Lower lobe of right lung (tissue), 2 donors: Measurements from ENCODE around the gene INHA. TPM values are rescaled to one million over a fixed set of nuclear protein-coding genes. Genes with fewer than 3 reads are reported as not detected.

Experiments used
- ATAC-seq, 2 donors: fragments of 200-7000 bp; cut with Tn5 transposase; one replicate each; pipeline ENCODE4 v1.9.1; 2020 to 2022; ENCODE audit warnings: mild to moderate bottlenecking in 2 of 2, moderate library complexity in 2 of 2
- DNase-seq: peaks from one replicate; pipeline ENCODE4 v3.0.0-alpha.2; 2020
- H3K27ac ChIP-seq: fragments of 200-600 bp; one replicate; pipeline ENCODE4 v1.8.0; 2022
- H3K27me3 ChIP-seq: fragments of 200-600 bp; one replicate; pipeline ENCODE4 v1.8.0; 2022; ENCODE audit warnings: low read depth
- H3K36me3 ChIP-seq: fragments of 200-600 bp; one replicate; pipeline ENCODE4 v1.8.0; 2022; ENCODE audit warnings: mild to moderate bottlenecking
- H3K4me1 ChIP-seq: fragments of 200-600 bp; one replicate; pipeline ENCODE4 v1.8.0; 2022
- H3K4me3 ChIP-seq: fragments of 200-600 bp; one replicate; pipeline ENCODE4 v1.8.0; 2022; ENCODE audit warnings: mild to moderate bottlenecking
- H3K9me3 ChIP-seq: fragments of 200-600 bp; one replicate; pipeline ENCODE4 v1.8.0; 2022
- CTCF ChIP-seq: fragments of 200-600 bp; IDR thresholded peaks from one replicate; pipeline ENCODE4 v1.8.0; 2022; ENCODE audit warnings: antibody characterized with exemption, mild to moderate bottlenecking
- intact Hi-C: fragments of 100-400 bp; cut with DNase I; formaldehyde crosslinking; loops from one replicate; pipeline ENCODE4 v1.11.0; 2022
- microRNA-seq: library from miRNA; unstranded; fragments of <30 nt; microRNA quantifications from one replicate; pipeline ENCODE4 v1.2.0, GENCODE V29; 2020; ENCODE audit warnings: borderline number of aligned reads
- total RNA-seq: library from RNA; stranded (reverse); fragmentation: NEBNext Ultra II Directional; extraction: Animal tissue kit (Norgen Biotek cat#: 25700); gene quantifications from one replicate; pipeline ENCODE4 v1.2.1, GENCODE V29; 2021
- donor health status: DM: no; HTN: yes; CAD: no; lungs with severe emphysema.

INHA gene
- total RNA-seq, 1 donor from 2014 or later, result not detected

GRCh38 chr2:219624565-219624964 lies 52.5 kb downstream of the INHA start:
- no peak for DNase-seq
- Histone ChIP-seq H3K9me3 (no peaks in the 10 kb centered on the region), H3K36me3 (no peaks in the 10 kb centered on the region), H3K4me3 (no peak overlapping the region), H3K27me3 (peaks cover 24% of the 10 kb centered on the region), H3K4me1 (peaks cover 5% of the 10 kb centered on the region), H3K27ac (no peak overlapping the region)
- intact Hi-C loops, result no loop called here
- ATAC-seq, result no peak
- TF ChIP-seq CTCF, result no peak

GRCh38 chr2:219625179-219625578 lies 53.1 kb downstream of the INHA start:
- H3K4me3 ChIP-seq, result no peak overlapping the region
- DNase-seq (no peak), ATAC-seq (no peak)
- H3K9me3 ChIP-seq, result no peaks in the 10 kb centered on the region
- intact Hi-C loops, result no loop called here
- H3K27ac ChIP-seq, result no peak overlapping the region
- peaks cover 24% of the 10 kb centered on the region for H3K27me3 ChIP-seq
- peaks cover 5% of the 10 kb centered on the region for H3K4me1 ChIP-seq
- no peaks in the 10 kb centered on the region for H3K36me3 ChIP-seq
- TF ChIP-seq CTCF, result no peak

Small RNA genes lying within 50 kb of the gene (microRNA-seq; reads per million reads assigned to microRNA genes)
- gene MIR3132, result not detected

Other genes with a start within 250 kb of the INHA start
- gene RESP18, start 239.6 kb upstream of the INHA start, total RNA-seq, result not detected
- gene DNPEP, start 184.4 kb upstream of the INHA start, total RNA-seq, result 79.5 TPM
- gene DES, start 153.9 kb upstream of the INHA start, total RNA-seq, result 64.5 TPM
- 6.5 TPM for gene SPEG, start 137.5 kb upstream of the INHA start, total RNA-seq
- 29.9 TPM for gene GMPPA, start 73.4 kb upstream of the INHA start, total RNA-seq
- gene ASIC4, start 57.8 kb upstream of the INHA start, total RNA-seq, result 0.53 TPM
- 23.2 TPM for gene CHPF, start 28.5 kb upstream of the INHA start, total RNA-seq
- 1.4 TPM for gene TMEM198, start 28.3 kb upstream of the INHA start, total RNA-seq
- gene OBSL1, start 771 bp upstream of the INHA start, total RNA-seq, result 49.4 TPM
- gene STK11IP, start 25.5 kb downstream of the INHA start, total RNA-seq, result 31.8 TPM
- 1.0 TPM for gene SLC4A3, start 55.3 kb downstream of the INHA start, total RNA-seq